GM18511 (cell line): ENCODE measurements around the gene CEACAM20.
"Not testable (repeated sequence)": the region's sequence is repeated elsewhere in the genome, so short reads cannot be mapped to it uniquely, and the experiment has no call there.

Experiments used
- ATAC-seq: cut with Tn5 transposase; IDR thresholded peaks from one replicate; pipeline ENCODE4 v1.9.1; 2021; ENCODE audit warnings: mild to moderate bottlenecking, moderate library complexity; ENCODE audit not compliant: unreplicated experiment

Gene CEACAM20

DNA sequence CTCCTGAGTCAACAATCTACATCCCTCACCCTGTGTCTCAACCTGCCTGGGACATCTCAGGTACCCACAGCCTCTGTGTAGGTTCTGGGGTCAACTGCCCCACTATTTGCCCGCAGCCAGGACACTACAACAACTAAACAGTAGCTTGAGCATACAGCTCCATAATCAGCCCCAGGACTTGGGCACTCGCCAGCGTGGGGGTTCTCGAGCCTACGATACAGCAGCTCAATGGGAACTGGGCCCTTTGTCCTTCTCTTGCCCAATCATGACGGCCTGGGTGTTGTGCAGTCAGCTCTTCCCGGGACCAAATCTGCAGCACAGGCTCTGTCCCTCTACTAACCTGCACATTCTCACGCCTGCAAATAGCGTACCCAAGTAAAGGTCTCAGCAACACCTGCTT lies 30.5 kb downstream of the CEACAM20 start:
- no peak for ATAC-seq

DNA sequence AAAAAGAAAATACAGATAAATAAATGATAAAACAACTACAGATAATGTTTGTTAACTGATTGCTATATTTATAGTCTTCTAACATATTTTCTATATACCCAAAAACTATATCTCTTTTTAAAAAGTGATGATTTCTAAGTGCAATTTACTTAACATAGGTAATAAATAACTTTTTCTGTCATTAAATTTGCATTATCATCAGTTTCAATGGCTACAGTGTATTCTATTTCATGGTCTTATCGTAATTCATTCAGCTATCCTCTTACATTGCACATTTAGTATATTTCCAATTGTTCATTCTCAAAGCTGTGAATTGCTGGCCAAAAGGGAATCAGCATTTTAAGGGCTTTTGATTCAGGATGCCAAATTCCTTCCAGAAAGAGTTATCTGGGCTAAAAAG lies 32.8 kb downstream of the CEACAM20 start:
- no peak for ATAC-seq

DNA sequence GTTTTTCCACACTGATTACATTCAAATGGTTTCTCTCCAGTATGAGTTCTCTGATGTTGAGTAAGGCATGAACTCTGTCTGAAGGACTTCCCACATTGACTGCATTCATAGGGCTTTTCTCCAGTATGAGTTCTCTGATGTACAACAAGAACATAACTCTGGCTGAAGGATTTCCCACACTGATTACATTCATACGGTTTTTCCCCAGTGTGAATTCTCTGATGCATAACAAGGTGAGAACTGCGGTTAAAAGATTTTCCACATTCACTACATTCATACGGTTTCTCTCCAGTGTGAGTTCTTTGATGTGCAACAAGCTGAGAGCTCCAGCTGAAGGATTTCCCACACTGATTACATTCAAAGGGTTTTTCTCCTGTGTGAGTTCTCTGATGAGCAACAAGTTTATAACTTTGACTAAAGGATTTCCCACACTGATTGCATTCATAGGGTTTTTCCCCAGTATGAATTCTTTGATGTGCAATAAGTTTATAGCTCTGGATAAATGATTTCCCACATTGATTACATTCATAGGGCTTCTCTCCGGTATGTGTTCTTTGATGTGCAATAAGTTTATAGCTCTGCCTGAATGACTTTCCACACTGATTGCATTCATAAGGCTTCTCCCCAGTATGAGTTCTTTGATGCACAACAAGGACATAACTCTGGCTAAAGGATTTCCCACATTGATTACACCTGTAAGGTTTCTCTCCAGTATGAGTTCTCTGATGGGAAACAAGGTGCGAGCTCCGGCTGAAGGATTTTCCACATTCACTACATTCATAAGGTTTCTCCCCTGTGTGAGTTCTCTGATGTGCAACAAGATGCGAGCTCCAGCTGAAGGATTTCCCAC lies 52.7 kb downstream of the CEACAM20 start:
- no peak for ATAC-seq

DNA sequence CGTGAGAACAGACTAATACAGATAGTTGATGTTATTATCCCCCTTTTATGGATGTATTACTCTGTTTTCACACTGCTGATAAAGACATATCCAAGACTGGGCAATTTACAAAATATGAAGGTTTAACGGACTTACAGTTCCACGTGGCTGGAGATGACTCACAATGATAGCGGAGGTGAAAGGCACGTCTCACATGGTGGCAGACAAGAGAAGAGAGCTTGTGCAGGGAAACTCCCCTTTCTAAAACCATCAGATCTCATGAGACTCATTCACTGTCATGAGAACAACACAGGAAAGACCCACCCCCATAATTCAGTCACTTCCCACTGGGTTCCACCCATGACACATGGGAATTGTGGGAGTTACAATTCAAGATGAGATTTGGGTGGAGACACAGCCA lies 60.7 kb downstream of the CEACAM20 start:
- not testable (repeated sequence) for ATAC-seq

DNA sequence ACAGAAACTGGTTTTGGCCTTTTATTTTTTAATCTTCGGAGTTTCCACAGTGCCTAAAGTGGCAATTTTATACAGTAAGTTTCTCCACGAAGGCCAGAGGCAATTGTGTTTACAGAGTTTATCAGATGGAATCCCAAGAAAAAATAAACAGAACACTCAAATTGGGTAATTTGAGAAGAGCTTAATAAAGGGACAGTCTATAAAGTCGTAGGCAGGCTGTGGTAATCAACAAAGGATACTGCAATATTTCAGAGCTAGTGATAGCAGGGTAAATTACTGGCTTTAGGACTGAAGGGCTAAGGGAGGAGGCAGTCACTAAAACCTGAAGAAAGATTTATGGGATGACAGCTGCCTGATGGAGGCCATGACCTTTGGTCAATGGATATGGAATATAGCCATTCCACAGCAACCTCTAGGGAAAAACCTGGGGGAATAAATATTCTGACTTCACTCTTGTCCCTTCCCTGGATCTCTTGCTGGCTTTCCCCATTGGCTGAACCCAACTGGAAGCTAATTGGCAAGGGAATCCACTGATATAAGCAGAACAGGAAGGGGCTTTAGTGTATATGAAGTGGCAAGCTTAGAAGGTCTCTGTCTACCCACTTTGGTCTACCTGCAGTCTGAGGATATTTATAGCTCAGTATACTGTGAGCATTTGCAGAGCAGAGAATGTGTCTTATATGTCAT lies 66.7 kb downstream of the CEACAM20 start:
- ATAC-seq, result not testable (repeated sequence)
